H1 (cell line): ENCODE measurements around the gene BCAS3. TPM values are rescaled to one million over a fixed set of nuclear protein-coding genes. Genes with fewer than 3 reads are reported as not detected.
"Not testable (repeated sequence)": the region's sequence is repeated elsewhere in the genome, so short reads cannot be mapped to it uniquely, and the experiment has no call there.

ENCODE experiments used
- CTCF ChIA-PET: fragments of 300-600 bp; sonication (Branson Sonifier 250); formaldehyde crosslinking; loops from one replicate; lab custom pipeline; 2021; ENCODE audit not compliant: partially characterized antibody; lab: Charles Lee
- POLR2A ChIA-PET: fragments of 300-600 bp; sonication (Branson Sonifier 250); formaldehyde crosslinking; loops from one replicate; lab custom pipeline; 2021; ENCODE audit warnings: inconsistent platforms; ENCODE audit not compliant: partially characterized antibody; lab: Charles Lee
- DNase-seq, 2 experiments: peaks; one replicate each; pipeline versions ENCODE4 v3.0.0 to v3.0.0-alpha.2; 2010 to 2022; ENCODE audit warnings: low spot score in 2 of 2, low read depth in 1 of 2, mixed read lengths in 1 of 2
- FAIRE-seq: peaks from 2 replicates; lab custom pipeline; 2011; peaks lifted over from hg19 to GRCh38; lab: Jason Lieb, UNC
- H2AFZ ChIP-seq: 2 replicates; pipeline ENCODE4 v1.8.1; 2012; ENCODE audit warnings: low read length, inconsistent platforms
- H2AK5ac ChIP-seq: 2 replicates; pipeline ENCODE4 v1.6.1; 2013; ENCODE audit warnings: low read depth, low read length
- H2BK120ac ChIP-seq: replicated peaks from 2 replicates; pipeline ENCODE3; 2013; ENCODE audit warnings: low read depth, low read length, inconsistent platforms
- H2BK12ac ChIP-seq: 2 replicates; pipeline ENCODE4 v1.6.1; 2013; ENCODE audit warnings: low read depth, low read length
- H2BK15ac ChIP-seq: 2 replicates; pipeline ENCODE4 v1.6.1; 2013; ENCODE audit warnings: low read length
- H2BK20ac ChIP-seq: 2 replicates; pipeline ENCODE4 v1.6.1; 2013; ENCODE audit warnings: low read length
- H2BK5ac ChIP-seq: 2 replicates; pipeline ENCODE4 v1.6.1; 2013; ENCODE audit warnings: low read depth, low read length
- H3K14ac ChIP-seq: 2 replicates; pipeline ENCODE4 v1.6.1; 2013; ENCODE audit warnings: inconsistent platforms; ENCODE audit not compliant: insufficient read length
- H3K18ac ChIP-seq: 2 replicates; pipeline ENCODE4 v1.6.1; 2013; ENCODE audit warnings: low read length; ENCODE audit errors: extremely low read depth
- H3K23ac ChIP-seq: 2 replicates; pipeline ENCODE4 v1.6.1; 2013; ENCODE audit warnings: inconsistent platforms; ENCODE audit not compliant: insufficient read length
- H3K23me2 ChIP-seq: 2 replicates; pipeline ENCODE4 v1.6.1; 2013; ENCODE audit warnings: low read depth, low read length
- H3K27ac ChIP-seq: 2 replicates; pipeline ENCODE4 v1.6.1; 2011; ENCODE audit warnings: low read depth, low read length, inconsistent platforms
- H3K27me3 ChIP-seq, 4 experiments: replicated peaks in 1 of 4; 1 replicate in 1 of 4; 2 replicates in 3 of 4; pipeline versions ENCODE4 v1.6.1 to v1.8.1; 2011 to 2013; ENCODE audit warnings: low read length in 3 of 4, mild to moderate bottlenecking in 3 of 4, inconsistent platforms in 2 of 4, mixed read lengths in 2 of 4, moderate library complexity in 1 of 4; ENCODE audit not compliant: control insufficient read depth in 3 of 4, insufficient read depth in 3 of 4; ENCODE audit errors: extremely low read depth in 1 of 4
- H3K36me3 ChIP-seq, 4 experiments: 2 replicates each; pipeline versions ENCODE4 v1.6.1 to v1.8.1; 2011 to 2013; ENCODE audit warnings: mild to moderate bottlenecking in 4 of 4, low read length in 3 of 4, moderate library complexity in 2 of 4, control low read depth in 1 of 4, inconsistent platforms in 1 of 4; ENCODE audit not compliant: insufficient read depth in 4 of 4, control insufficient read depth in 2 of 4
- H3K4ac ChIP-seq: replicated peaks from 2 replicates; pipeline ENCODE3; 2013; ENCODE audit warnings: low read length, low read depth, mixed read lengths, inconsistent platforms; ENCODE audit not compliant: insufficient read length
- H3K4me1 ChIP-seq, 4 experiments: replicated peaks in 1 of 4; 1 replicate in 1 of 4; 2 replicates in 3 of 4; pipeline versions ENCODE4 v1.6.1 to v1.8.1; 2011 to 2013; ENCODE audit warnings: low read length in 3 of 4, inconsistent platforms in 2 of 4, mixed read lengths in 1 of 4; ENCODE audit not compliant: insufficient read depth in 4 of 4, control insufficient read depth in 3 of 4
- H3K4me2 ChIP-seq, 2 experiments: 2 replicates each; pipeline versions ENCODE4 v1.6.1 to v1.8.1; 2011 to 2013; ENCODE audit warnings: low read depth in 2 of 2, low read length in 2 of 2, control low read depth in 1 of 2, inconsistent platforms in 1 of 2, mild to moderate bottlenecking in 1 of 2; ENCODE audit not compliant: insufficient read depth in 1 of 2
- H3K4me3 ChIP-seq, 4 experiments: fragments of 200-600, 300-600 bp in 1 of 4; sonication (generic), shearing (Covaris generic), sonication (Bioruptor Twin) in 1 of 4; 2 replicates each; pipeline versions ENCODE4 v1.5.1 to v1.8.1; 2011 to 2016; ENCODE audit warnings: low read length in 4 of 4, low read depth in 3 of 4, control low read depth in 2 of 4, inconsistent platforms in 2 of 4, mild to moderate bottlenecking in 2 of 4, mixed read lengths in 1 of 4, moderate library complexity in 1 of 4; ENCODE audit not compliant: insufficient read depth in 2 of 4; ENCODE audit errors: extremely low read depth in 1 of 4
- H3K56ac ChIP-seq: replicated peaks from 2 replicates; pipeline ENCODE3; 2013; ENCODE audit warnings: low read depth, mild to moderate bottlenecking, mixed read lengths, low read length, inconsistent platforms; ENCODE audit not compliant: insufficient read length
- H3K79me1 ChIP-seq: 2 replicates; pipeline ENCODE4 v1.6.1; 2013; ENCODE audit warnings: low read depth, low read length, control low read depth
- H3K79me2 ChIP-seq, 2 experiments: 2 replicates each; pipeline versions ENCODE4 v1.6.1 to v1.8.1; 2012 to 2013; ENCODE audit warnings: low read length in 2 of 2, mild to moderate bottlenecking in 2 of 2, inconsistent platforms in 1 of 2; ENCODE audit not compliant: insufficient read depth in 2 of 2, control insufficient read depth in 1 of 2
- H3K9ac ChIP-seq, 4 experiments: replicated peaks in 1 of 4; 1 replicate in 1 of 4; 2 replicates in 3 of 4; pipeline versions ENCODE4 v1.6.1 to v1.8.1; 2011 to 2013; ENCODE audit warnings: low read depth in 3 of 4, low read length in 3 of 4, control low read depth in 2 of 4, mild to moderate bottlenecking in 2 of 4, moderate library complexity in 2 of 4, inconsistent platforms in 1 of 4; ENCODE audit errors: extremely low read depth in 1 of 4
- H3K9me3 ChIP-seq, 2 experiments: 2 replicates each; pipeline versions ENCODE4 v1.6.1 to v1.8.1; 2012 to 2013; ENCODE audit warnings: mild to moderate bottlenecking in 2 of 2, moderate library complexity in 2 of 2, control low read depth in 1 of 2, inconsistent platforms in 1 of 2, low read depth in 1 of 2, low read length in 1 of 2, mixed read lengths in 1 of 2; ENCODE audit not compliant: insufficient read depth in 2 of 2
- H4K20me1 ChIP-seq, 2 experiments: replicated peaks in 1 of 2; 2 replicates each; pipeline versions ENCODE3 to v1.8.1; 2011 to 2013; ENCODE audit warnings: inconsistent platforms in 2 of 2, low read length in 2 of 2, mild to moderate bottlenecking in 1 of 2; ENCODE audit not compliant: insufficient read depth in 2 of 2, control insufficient read depth in 1 of 2
- H4K5ac ChIP-seq: 2 replicates; pipeline ENCODE4 v1.6.1; 2013; ENCODE audit warnings: low read length, low read depth, mixed read lengths, inconsistent platforms; ENCODE audit not compliant: insufficient read length
- H4K8ac ChIP-seq: 2 replicates; pipeline ENCODE4 v1.8.0; 2013; ENCODE audit warnings: mild to moderate bottlenecking, moderate library complexity, low read length, inconsistent platforms; ENCODE audit not compliant: insufficient read depth; ENCODE audit errors: extremely low read depth
- H4K91ac ChIP-seq: replicated peaks from 2 replicates; pipeline ENCODE3; 2013; ENCODE audit warnings: low read length, mixed read lengths, inconsistent platforms; ENCODE audit not compliant: insufficient read length
- WGBS, 2 experiments: shearing (Covaris generic) in 1 of 2; methylation state at CpG; one replicate each; pipeline versions ENCODE4 v1.1.6 to v1.1.7; 2013 to 2015; ENCODE audit warnings: low lambda C conversion rate in 2 of 2, mixed read lengths in 2 of 2, inconsistent platforms in 1 of 2, low coverage in 1 of 2, missing lambda C conversion rate in 1 of 2; ENCODE audit not compliant: insufficient replicate concordance in 2 of 2, insufficient coverage in 1 of 2, insufficient read length in 1 of 2; ENCODE audit errors: extremely low coverage in 1 of 2, missing lambda C conversion rate in 1 of 2; 5-methylcytosine and 5-hydroxymethylcytosine counted together
- polyA plus RNA-seq, 7 experiments: library from polyadenylated mRNA; depleted of rRNA in 3 of 7; stranded (reverse) in 5 of 7; unstranded in 2 of 7; fragments of >200 nt in 5 of 7; fragments of 200-250 nt in 2 of 7; gene quantifications; 1 replicate in 5 of 7; 2 replicates in 1 of 7; 4 replicates in 1 of 7; pipeline versions ENCODE4 v1.2.1 to v1.2.3, GENCODE V29; 2011 to 2013; ENCODE audit warnings: missing spikeins in 2 of 7, mixed read lengths in 2 of 7
- total RNA-seq: library from RNA; stranded (reverse); fragmentation: NEBNext Ultra II Directional; extraction: Animal tissue kit (Norgen Biotek cat#: 25700); gene quantifications from 2 replicates; pipeline ENCODE4 v1.2.1, GENCODE V29; 2021

The BCAS3 gene
- total and polyA plus RNA-seq, 2 of the 8 experiments (the other 6 are each of a cell fraction or from before 2014, with no cell fraction given) = 9.9 to 13.3 TPM

DNA sequence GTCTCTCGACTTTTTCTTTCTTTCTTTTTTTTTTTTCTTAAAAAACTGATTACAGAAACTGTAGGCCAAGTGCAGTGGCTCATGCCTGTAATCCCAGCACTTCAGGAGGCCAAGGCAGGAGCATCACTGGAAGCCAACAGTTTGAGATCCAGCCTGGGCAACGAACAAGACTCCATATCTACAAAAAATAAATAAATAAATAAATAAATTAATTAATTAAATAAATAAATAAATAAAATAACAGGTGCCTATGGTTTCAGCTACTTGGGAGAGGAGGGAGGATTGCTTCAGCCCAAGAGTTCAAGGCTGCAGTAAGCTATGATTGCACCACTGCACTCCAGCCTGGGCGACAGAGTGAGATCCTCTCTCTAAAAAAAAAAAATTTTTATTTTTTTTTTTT lies 679.4 kb downstream of the BCAS3 start:
- H3K79me2 ChIP-seq, H4K8ac ChIP-seq, H3K4me2 ChIP-seq, H3K23me2 ChIP-seq, H3K9ac ChIP-seq, H3K36me3 ChIP-seq, H3K79me1 ChIP-seq, H3K27me3 ChIP-seq, H3K18ac ChIP-seq, H4K5ac ChIP-seq, H2BK12ac ChIP-seq, H3K27ac ChIP-seq, H4K20me1 ChIP-seq, H2AFZ ChIP-seq, H2AK5ac ChIP-seq, H2BK20ac ChIP-seq, DNase-seq, H3K14ac ChIP-seq, H2BK5ac ChIP-seq, H3K4me3 ChIP-seq, H2BK120ac ChIP-seq, H2BK15ac ChIP-seq, H4K91ac ChIP-seq, H3K9me3 ChIP-seq, H3K23ac ChIP-seq, H3K56ac ChIP-seq, H3K4ac ChIP-seq, FAIRE-seq: not testable (repeated sequence)
- WGBS, 2 experiments = 76% methylated on average over 3 of the region's 3 CpGs; no CpG with 5 or more reads in 1 of the 2 experiments
- POLR2A ChIA-PET = interaction anchor here (0.6 to 0.7 kb wide), 2 partner anchors 34 to 355 kb away, joined by 3 to 4 read pairs; no protein-coding TSS in a partner anchor
- peaks cover 0 to 14% (median 9%) of the 10 kb centered on the region in 4 experiments; a peak in 4 of 7 replicates for H3K4me1 ChIP-seq
- CTCF ChIA-PET = interaction anchor here (0.7 to 2.6 kb wide), 3 partner anchors 33 to 692 kb away, joined by 3 to 9 read pairs (median 4); no protein-coding TSS in a partner anchor

GRCh38 chr17:61359513-61359912 lies 681.9 kb downstream of the BCAS3 start:
- H2AFZ ChIP-seq, H2BK5ac ChIP-seq, H3K9ac ChIP-seq, H3K23me2 ChIP-seq, H3K18ac ChIP-seq, H2BK120ac ChIP-seq, H3K23ac ChIP-seq, H3K4ac ChIP-seq, H4K91ac ChIP-seq, H3K27ac ChIP-seq, H3K4me1 ChIP-seq, H4K20me1 ChIP-seq, H3K14ac ChIP-seq, FAIRE-seq, H2BK20ac ChIP-seq, H4K5ac ChIP-seq, H3K4me2 ChIP-seq, DNase-seq, H2AK5ac ChIP-seq, H3K36me3 ChIP-seq, H3K27me3 ChIP-seq, H3K56ac ChIP-seq, H2BK12ac ChIP-seq, H2BK15ac ChIP-seq, H3K9me3 ChIP-seq, H3K79me2 ChIP-seq, H4K8ac ChIP-seq, H3K79me1 ChIP-seq, H3K4me3 ChIP-seq: not testable (repeated sequence)
- CTCF ChIA-PET = interaction anchor here (0.9 to 2.8 kb wide), 20 partner anchors 8 to 388 kb away, joined by 3 to 10 read pairs (median 5); no protein-coding TSS in a partner anchor
- POLR2A ChIA-PET = interaction anchor here (1.3 kb wide), 1 partner anchor 15 kb away, joined by 4 read pairs; no protein-coding TSS in a partner anchor
- WGBS, 2 experiments = 90% methylated on average over 9 of the region's 9 CpGs; no CpG with 5 or more reads in 1 of the 2 experiments
